Loucy (cell line): ENCODE results near the gene MBNL1.

ENCODE experiments used
- CTCF ChIP-seq: fragments of 200-600 bp; sonication (generic); conservative IDR thresholded peaks from 2 replicates; pipeline ENCODE4 v1.5.1; 2014; ENCODE audit warnings: mild to moderate bottlenecking, antibody characterized with exemption, low read length
- EZH2phosphoT487 ChIP-seq: fragments of 200-600 bp; IDR thresholded peaks from 2 replicates; pipeline ENCODE4 v1.6.1; 2018; ENCODE audit warnings: antibody characterized with exemption, mild to moderate bottlenecking, moderate library complexity, borderline replicate concordance

GRCh38 chr3:152308475-152308844, 39.7 kb downstream of the MBNL1 start:
- TF ChIP-seq CTCF (no peak), EZH2phosphoT487 (no peak)
